HCT116 (cell line): ENCODE results near the gene SPRED2. TPM values are rescaled to one million over a fixed set of nuclear protein-coding genes. Genes with fewer than 3 reads are reported as not detected.
A peak's percentile ranks its signal among the peaks of the same experiment; 100 is the strongest.

Experiments
- ATAC-seq: fragments of 200-7000 bp; cut with Tn5 transposase; 2 replicates; pipeline ENCODE4 v1.9.1; 2020; ENCODE audit warnings: mild to moderate bottlenecking, moderate library complexity
- BruUV-seq: library from RNA; stranded (reverse); fragments of 400-500 nt; replicated peaks from 2 replicates; lab custom pipeline; 2021; lab: Mats Ljungman, UMichigan
- CTCF ChIA-PET: fragments of 300-600 bp; sonication (Branson Sonifier 250); formaldehyde crosslinking; loops from one replicate; lab custom pipeline; 2021; ENCODE audit warnings: antibody characterized with exemption; lab: Charles Lee
- POLR2A ChIA-PET: fragments of 300-600, 350-600 bp; sonication (Branson Sonifier 250); formaldehyde crosslinking; loops from one replicate; lab custom pipeline; 2021; ENCODE audit warnings: antibody characterized with exemption; lab: Charles Lee
- RAD21 ChIA-PET, 2 experiments: fragments of 300-600 bp; sonication (Branson Sonifier 250); formaldehyde crosslinking; loops; one replicate each; lab custom pipeline; 2023; ENCODE audit warnings: low total read pairs in 2 of 2; ENCODE audit not compliant: uncharacterized antibody in 2 of 2, unreplicated experiment in 2 of 2, low non-redundant PET in 1 of 2; lab: Charles Lee
- DNase-seq: peaks from one replicate; pipeline ENCODE4 v3.0.0-alpha.2; 2010; ENCODE audit warnings: low read depth, low spot score
- H2AFZ ChIP-seq: fragments of 200-600 bp; shearing (Covaris generic), sonication (generic); 2 replicates; pipeline ENCODE4 v1.6.1; 2017; ENCODE audit warnings: low read depth, mixed run types, mixed read lengths, antibody characterized with exemption, low read length; ENCODE audit not compliant: poor library complexity, severe bottlenecking
- H3K27ac ChIP-seq: 2 replicates; pipeline ENCODE4 v1.5.1; 2012; ENCODE audit warnings: low read depth, low read length
- H3K27me3 ChIP-seq: fragments of 200-600 bp; sonication (generic); 2 replicates; pipeline ENCODE4 v1.6.1; 2016; ENCODE audit warnings: mixed run types, low read length, mixed read lengths; ENCODE audit not compliant: insufficient read depth
- H3K36me3 ChIP-seq, 2 experiments: fragments of 200-500 bp in 1 of 2; fragments of 200-600 bp in 1 of 2; sonication (Bioruptor generic) in 1 of 2; sonication (generic) in 1 of 2; 2 replicates each; pipeline versions ENCODE4 v1.5.1 to v1.6.1; 2014 to 2016; ENCODE audit warnings: low read length in 2 of 2, inconsistent platforms in 1 of 2, mixed read lengths in 1 of 2, mixed run types in 1 of 2; ENCODE audit not compliant: insufficient read depth in 2 of 2, control insufficient read depth in 1 of 2
- H3K4me1 ChIP-seq, 2 experiments: fragments of 200-600 bp in 1 of 2; sonication (generic) in 1 of 2; 2 replicates each; pipeline versions ENCODE4 v1.5.1 to v1.6.1; 2012 to 2017; ENCODE audit warnings: low read length in 2 of 2, inconsistent platforms in 1 of 2, mild to moderate bottlenecking in 1 of 2, mixed read lengths in 1 of 2, mixed run types in 1 of 2, moderate library complexity in 1 of 2; ENCODE audit not compliant: insufficient read depth in 2 of 2, control insufficient read depth in 1 of 2
- H3K4me2 ChIP-seq: fragments of 200-600 bp; sonication (generic); 2 replicates; pipeline ENCODE4 v1.6.1; 2017; ENCODE audit warnings: mixed run types, low read length, mixed read lengths
- H3K4me3 ChIP-seq, 2 experiments: fragments of 200-600 bp in 1 of 2; sonication (generic) in 1 of 2; replicated peaks in 1 of 2; 2 replicates each; pipeline ENCODE4 v1.5.1; 2011 to 2016; ENCODE audit warnings: low read length in 2 of 2, control low read depth in 1 of 2, low read depth in 1 of 2, mild to moderate bottlenecking in 1 of 2, mixed read lengths in 1 of 2, mixed run types in 1 of 2
- H3K79me2 ChIP-seq: fragments of 200-600 bp; sonication (generic); 2 replicates; pipeline ENCODE4 v1.6.1; 2017; ENCODE audit warnings: mild to moderate bottlenecking, mixed run types, low read length, moderate library complexity, mixed read lengths; ENCODE audit not compliant: insufficient read depth
- H3K9ac ChIP-seq: fragments of 200-600 bp; sonication (generic); 2 replicates; pipeline ENCODE4 v1.6.1; 2016; ENCODE audit warnings: low read length, mixed read lengths
- H3K9me2 ChIP-seq: fragments of 200-600 bp; sonication (generic), shearing (Covaris generic); 2 replicates; pipeline ENCODE4 v1.6.1; 2017; ENCODE audit warnings: mixed run types, mild to moderate bottlenecking, moderate library complexity; ENCODE audit not compliant: insufficient read depth
- H3K9me3 ChIP-seq, 2 experiments: fragments of 200-500 bp in 1 of 2; fragments of 200-600 bp in 1 of 2; sonication (Bioruptor generic) in 1 of 2; sonication (generic) in 1 of 2; 2 replicates each; pipeline ENCODE4 v1.6.1; 2014 to 2017; ENCODE audit warnings: low read length in 2 of 2, mixed read lengths in 2 of 2, inconsistent platforms in 1 of 2, low read depth in 1 of 2, mild to moderate bottlenecking in 1 of 2, mixed run types in 1 of 2, moderate library complexity in 1 of 2; ENCODE audit not compliant: control insufficient read depth in 1 of 2, insufficient read depth in 1 of 2
- H4K20me1 ChIP-seq: fragments of 200-600 bp; sonication (generic), shearing (Covaris generic); 2 replicates; pipeline ENCODE4 v1.6.1; 2017; ENCODE audit warnings: mixed run types, mild to moderate bottlenecking, moderate library complexity; ENCODE audit not compliant: insufficient read depth
- CBX3 ChIP-seq: IDR thresholded peaks from 2 replicates; pipeline ENCODE4 v1.6.1; 2012; ENCODE audit warnings: low read depth
- EGR1 ChIP-seq: IDR thresholded peaks from 2 replicates; pipeline ENCODE4 v1.6.1; 2012; ENCODE audit warnings: low read depth
- ELF1 ChIP-seq: IDR thresholded peaks from 2 replicates; pipeline ENCODE4 v1.6.1; 2012; ENCODE audit warnings: low read depth, borderline replicate concordance
- FOSL1 ChIP-seq: IDR thresholded peaks from 2 replicates; pipeline ENCODE4 v1.6.1; 2012; ENCODE audit warnings: low read depth
- JUND ChIP-seq: IDR thresholded peaks from 2 replicates; pipeline ENCODE4 v1.6.1; 2012
- MAX ChIP-seq: IDR thresholded peaks from 2 replicates; pipeline ENCODE4 v1.6.1; 2012
- SRF ChIP-seq: IDR thresholded peaks from 2 replicates; pipeline ENCODE4 v1.6.1; 2012; ENCODE audit warnings: low read depth
- ZBTB33 ChIP-seq: IDR thresholded peaks from 2 replicates; pipeline ENCODE4 v1.6.1; 2011; ENCODE audit warnings: mild to moderate bottlenecking, low read length, moderate library complexity; ENCODE audit not compliant: insufficient replicate concordance; ENCODE audit errors: extremely low read depth
- ZFX ChIP-seq: fragments of 450-650 bp; IDR thresholded peaks from 2 replicates; pipeline ENCODE4 v1.6.1; 2017
- intact Hi-C: fragments of 100-400 bp; cut with micrococcal nuclease; formaldehyde crosslinking; loops from 2 replicates; pipeline ENCODE4 v1.10.0; 2022
- total RNA-seq: library from RNA; stranded (reverse); gene quantifications from one replicate; pipeline ENCODE4 v1.2.1, GENCODE V29; 2021; ENCODE audit not compliant: unreplicated experiment
- TF ChIP-seq, protein P1 (sequence below), 3 experiments: fragments of 200-600 bp in 1 of 3; sonication (generic) in 1 of 3; IDR thresholded peaks in 2 of 3; conservative IDR thresholded peaks in 1 of 3; 2 replicates each; pipeline ENCODE4 v1.5.1; 2012 to 2017; ENCODE audit warnings: low read depth in 2 of 3, low read length in 2 of 3, antibody characterized with exemption in 1 of 3, borderline replicate concordance in 1 of 3, control low read depth in 1 of 3, mild to moderate bottlenecking in 1 of 3, mixed read lengths in 1 of 3, mixed run types in 1 of 3, moderate library complexity in 1 of 3; ENCODE audit not compliant: insufficient read depth in 1 of 3

The SPRED2 gene
- total RNA-seq, 1 experiment from 2014 or later, result 62.6 TPM

GRCh38 chr2:65363879-65364666 lies 68.3 kb downstream of the SPRED2 start:
- Histone ChIP-seq H3K79me2 (peaks cover 84% of the 10 kb centered on the region), H4K20me1 (peaks cover 17% of the 10 kb centered on the region; the same call in 1 of the 2 replicates)

GRCh38 chr2:65361623-65362022 lies 70.8 kb downstream of the SPRED2 start:
- no peak overlapping the region for H3K27ac ChIP-seq
- H3K79me2 ChIP-seq, result peaks cover 91% of the 10 kb centered on the region
- no peaks in the 10 kb centered on the region for H3K27me3 ChIP-seq
- ATAC-seq (no peak), DNase-seq (no peak)
- POLR2A ChIA-PET, result no interaction called here
- H3K9me2 ChIP-seq, result no peaks in the 10 kb centered on the region
- no peaks in the 10 kb centered on the region for H3K9me3 ChIP-seq
- intact Hi-C loops, result no loop called here
- RAD21 ChIA-PET, result no interaction called here
- H2AFZ ChIP-seq, result no peak overlapping the region
- peaks cover 32% of the 10 kb centered on the region; the same call in 1 of the 2 replicates for H4K20me1 ChIP-seq
- BruUV-seq, result no TSS peak
- CTCF ChIA-PET, result no interaction called here
- no peak overlapping the region for H3K4me3 ChIP-seq
- H3K36me3 ChIP-seq, result no peaks in the 10 kb centered on the region
- H3K4me1 ChIP-seq, result peaks cover 53 to 73% of the 10 kb centered on the region in 2 experiments
- no peak overlapping the region for H3K4me2 ChIP-seq
- H3K9ac ChIP-seq, result no peak overlapping the region
- TF ChIP-seq EGR1, result no peak
- no peak for TF ChIP-seq MAX
- TF ChIP-seq ZFX, result no peak
- no peak for TF ChIP-seq SRF
- no peak for TF ChIP-seq JUND
- no peak for TF ChIP-seq ZBTB33
- no peak for TF ChIP-seq ELF1
- TF ChIP-seq CBX3, result no peak
- TF ChIP-seq, protein P1, sequence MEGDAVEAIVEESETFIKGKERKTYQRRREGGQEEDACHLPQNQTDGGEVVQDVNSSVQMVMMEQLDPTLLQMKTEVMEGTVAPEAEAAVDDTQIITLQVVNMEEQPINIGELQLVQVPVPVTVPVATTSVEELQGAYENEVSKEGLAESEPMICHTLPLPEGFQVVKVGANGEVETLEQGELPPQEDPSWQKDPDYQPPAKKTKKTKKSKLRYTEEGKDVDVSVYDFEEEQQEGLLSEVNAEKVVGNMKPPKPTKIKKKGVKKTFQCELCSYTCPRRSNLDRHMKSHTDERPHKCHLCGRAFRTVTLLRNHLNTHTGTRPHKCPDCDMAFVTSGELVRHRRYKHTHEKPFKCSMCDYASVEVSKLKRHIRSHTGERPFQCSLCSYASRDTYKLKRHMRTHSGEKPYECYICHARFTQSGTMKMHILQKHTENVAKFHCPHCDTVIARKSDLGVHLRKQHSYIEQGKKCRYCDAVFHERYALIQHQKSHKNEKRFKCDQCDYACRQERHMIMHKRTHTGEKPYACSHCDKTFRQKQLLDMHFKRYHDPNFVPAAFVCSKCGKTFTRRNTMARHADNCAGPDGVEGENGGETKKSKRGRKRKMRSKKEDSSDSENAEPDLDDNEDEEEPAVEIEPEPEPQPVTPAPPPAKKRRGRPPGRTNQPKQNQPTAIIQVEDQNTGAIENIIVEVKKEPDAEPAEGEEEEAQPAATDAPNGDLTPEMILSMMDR (IDR thresholded peaks at IDR 0.05 in 2 of 3, conservative IDR thresholded peaks at IDR 0.05 in 1 of 3; ENCODE audit: borderline replicate concordance in 1 of 3, insufficient read depth in 1 of 3, low read depth in 2 of 3, low read length in 2 of 3), result no peak

More at GRCh38 chr2:65363879-65364666, 68.3 kb downstream of the SPRED2 start:
- no peak overlapping the region for H2AFZ ChIP-seq
- POLR2A ChIA-PET, result no interaction called here
- BruUV-seq, result no TSS peak
- no peak overlapping the region for H3K9ac ChIP-seq
- H3K27ac ChIP-seq, result no peak overlapping the region
- ATAC-seq (no peak), DNase-seq (no peak)
- TF ChIP-seq, protein P1 (IDR thresholded peaks at IDR 0.05 in 2 of 3, conservative IDR thresholded peaks at IDR 0.05 in 1 of 3; ENCODE audit: borderline replicate concordance in 1 of 3, insufficient read depth in 1 of 3, low read depth in 2 of 3, low read length in 2 of 3), result 0 out of 6 replicates have a peak, but pooled peaks of 1 of the 3 experiments have one; percentile 7
- TF ChIP-seq FOSL1, result no peak
- no peaks in the 10 kb centered on the region for H3K27me3 ChIP-seq
- no peaks in the 10 kb centered on the region for H3K36me3 ChIP-seq
- no peak overlapping the region for H3K4me3 ChIP-seq
- CTCF ChIA-PET, result no interaction called here
- intact Hi-C loops, result no loop called here
- H3K9me2 ChIP-seq, result no peaks in the 10 kb centered on the region
- H3K9me3 ChIP-seq, result no peaks in the 10 kb centered on the region
- peak overlapping the region; percentile 37 for H3K4me2 ChIP-seq
- RAD21 ChIA-PET, result no interaction called here
- peaks cover 64 to 78% of the 10 kb centered on the region in 2 experiments for H3K4me1 ChIP-seq
